Putamen (tissue), 1 donor: ENCODE data around the gene HS3ST4.

Experiments
- DNase-seq: peaks from one replicate; pipeline ENCODE4 v3.0.0-alpha.2; 2016; ENCODE audit warnings: low spot score

HS3ST4 gene

GRCh38 chr16:25895380-25895779 lies 203.6 kb downstream of the HS3ST4 start:
- DNase-seq = no peak

DNA sequence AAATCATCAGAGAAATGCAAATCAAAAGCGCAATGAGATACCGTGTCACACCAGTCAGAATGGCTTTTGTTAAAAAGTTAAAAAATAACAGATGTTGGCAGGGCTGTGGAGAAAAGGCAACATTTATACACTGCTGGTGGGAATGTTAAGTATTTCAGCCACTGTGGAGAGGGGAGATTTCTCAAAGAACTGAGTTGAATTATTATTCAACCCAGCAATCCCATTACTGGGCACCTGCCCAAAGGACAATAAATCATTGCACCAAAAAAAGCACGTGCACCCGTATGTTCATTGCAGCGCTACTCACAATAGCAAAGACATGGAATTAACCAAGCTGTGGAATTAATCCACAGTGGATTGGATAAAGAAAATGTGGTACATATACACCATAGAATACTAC lies 204.7 kb downstream of the HS3ST4 start:
- no peak for DNase-seq

DNA sequence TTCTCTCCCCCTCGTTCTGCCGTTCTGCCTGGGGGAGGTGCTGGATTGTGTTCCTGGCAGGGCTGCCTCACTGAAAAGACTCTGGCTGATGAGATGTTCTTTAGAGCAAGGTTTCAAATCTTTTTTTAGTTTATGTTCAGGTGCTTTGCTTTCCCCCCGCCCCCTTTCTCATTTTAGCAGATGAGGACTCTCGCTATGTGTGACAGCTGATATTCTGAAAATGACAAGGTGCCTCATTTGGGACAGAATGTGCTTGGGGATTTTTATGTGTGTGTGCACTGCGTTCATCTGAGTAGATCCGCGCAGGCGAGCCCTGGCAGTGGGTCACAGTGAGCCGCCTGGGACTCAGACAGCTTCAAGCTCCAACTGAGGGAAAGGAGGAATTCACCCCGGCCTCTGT lies 205.9 kb downstream of the HS3ST4 start:
- peak; percentile 70 for DNase-seq

GRCh38 chr16:25905810-25906209 lies 214.1 kb downstream of the HS3ST4 start:
- no peak for DNase-seq

DNA sequence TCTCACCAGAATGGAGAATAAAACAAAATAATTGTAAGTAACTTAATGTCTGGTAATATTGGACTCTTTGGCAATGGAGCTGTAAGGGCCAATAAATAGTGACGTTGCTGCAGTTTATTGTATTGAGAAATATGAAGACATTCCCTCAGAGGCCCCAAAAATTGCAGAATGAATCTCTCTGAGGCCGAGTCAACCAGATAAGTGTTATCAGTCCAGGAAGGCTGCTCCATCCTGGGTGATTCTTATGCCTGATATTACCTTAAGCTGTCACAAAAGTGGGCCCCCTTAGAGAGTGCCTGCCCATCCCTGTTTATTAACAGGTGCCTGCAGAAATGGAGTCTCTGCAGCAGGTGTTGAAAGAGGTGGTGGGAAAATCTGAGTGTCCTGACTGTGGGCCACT lies 219.2 kb downstream of the HS3ST4 start:
- no peak for DNase-seq

DNA sequence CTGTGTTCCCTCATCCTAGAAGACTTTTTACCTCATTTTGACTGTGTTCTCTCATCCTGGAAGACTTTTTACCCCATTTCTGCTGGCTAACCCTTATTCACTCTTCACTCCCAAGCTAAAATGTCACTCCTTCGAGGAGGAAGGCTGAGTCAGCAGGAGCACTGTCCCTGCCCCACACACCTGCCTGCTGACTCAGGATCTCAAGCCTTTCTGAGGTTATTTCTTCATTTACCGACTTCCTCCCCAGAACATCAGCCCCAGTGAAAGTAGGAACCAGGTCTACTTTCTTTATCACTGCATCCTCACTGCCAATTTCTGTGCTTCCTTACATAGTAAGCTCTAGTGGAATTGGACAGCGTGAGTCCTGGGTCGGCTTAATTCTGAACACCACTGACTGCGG lies 220.6 kb downstream of the HS3ST4 start:
- no peak for DNase-seq

DNA sequence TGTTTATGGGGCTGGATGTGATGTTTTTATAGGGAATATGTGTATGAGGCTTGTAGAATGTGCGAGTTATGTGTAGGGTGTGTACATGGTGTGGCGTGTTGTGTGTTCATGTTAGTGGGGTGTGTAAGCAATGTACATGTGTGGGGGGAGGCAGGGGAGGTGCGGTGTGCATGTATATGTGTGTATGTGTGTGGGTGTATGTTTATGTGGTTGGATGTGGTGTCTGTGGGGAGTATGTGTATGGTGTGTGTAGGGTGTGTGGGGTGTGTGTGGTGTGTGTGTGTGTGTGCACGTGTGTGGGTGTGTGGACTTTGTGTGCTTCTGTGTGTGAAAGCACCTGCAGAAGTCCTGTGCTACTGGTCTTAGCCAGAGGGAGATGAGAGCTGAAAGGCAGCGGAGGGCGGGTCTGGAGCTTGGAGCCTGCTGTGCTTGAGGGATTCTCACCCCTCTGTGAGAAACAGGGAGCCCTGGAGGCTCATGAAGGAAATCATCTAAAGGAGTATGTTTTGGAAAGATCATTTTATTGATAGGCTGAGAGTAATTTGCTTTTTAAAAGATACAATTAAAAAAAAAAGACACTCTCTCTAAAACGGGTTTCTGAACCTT lies 222.7 kb downstream of the HS3ST4 start:
- DNase-seq = no peak

DNA sequence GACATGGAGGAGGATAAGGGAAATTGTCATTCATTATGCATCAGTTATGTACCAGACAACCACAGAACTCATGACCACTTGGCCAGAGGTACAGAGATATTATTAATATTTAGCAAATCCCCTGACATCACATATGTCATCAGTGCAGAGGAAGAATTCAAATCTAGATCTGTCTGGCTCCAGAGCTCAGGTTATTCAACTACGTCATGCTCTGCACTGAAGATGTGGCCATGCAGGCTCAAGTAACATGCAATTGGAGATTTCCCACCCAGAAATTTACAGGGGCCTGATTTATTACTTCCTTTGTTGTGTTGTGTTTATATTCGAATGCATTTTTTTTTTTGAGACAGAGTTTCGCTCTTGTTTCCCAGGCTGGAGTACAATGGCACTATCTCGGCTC lies 224.3 kb downstream of the HS3ST4 start:
- no peak for DNase-seq

DNA sequence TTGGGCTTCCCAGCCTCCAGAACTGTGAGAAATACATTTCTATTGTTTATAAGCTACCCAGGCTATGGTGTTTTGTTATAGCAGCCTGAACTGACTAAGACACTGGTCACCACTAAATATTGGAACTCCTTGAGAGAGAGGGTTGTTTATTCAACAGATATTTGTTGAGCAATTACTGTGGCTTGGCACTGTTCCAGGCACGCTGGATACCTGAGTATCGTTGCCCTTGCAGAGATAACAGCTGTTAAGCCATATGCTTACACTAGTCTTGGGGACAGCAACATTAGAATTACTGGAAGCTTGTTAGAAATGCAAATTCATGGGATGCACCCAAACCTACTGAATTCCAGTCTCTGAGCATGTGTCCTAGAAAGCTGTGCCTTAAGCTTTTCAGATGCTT lies 230.7 kb downstream of the HS3ST4 start:
- no peak for DNase-seq

DNA sequence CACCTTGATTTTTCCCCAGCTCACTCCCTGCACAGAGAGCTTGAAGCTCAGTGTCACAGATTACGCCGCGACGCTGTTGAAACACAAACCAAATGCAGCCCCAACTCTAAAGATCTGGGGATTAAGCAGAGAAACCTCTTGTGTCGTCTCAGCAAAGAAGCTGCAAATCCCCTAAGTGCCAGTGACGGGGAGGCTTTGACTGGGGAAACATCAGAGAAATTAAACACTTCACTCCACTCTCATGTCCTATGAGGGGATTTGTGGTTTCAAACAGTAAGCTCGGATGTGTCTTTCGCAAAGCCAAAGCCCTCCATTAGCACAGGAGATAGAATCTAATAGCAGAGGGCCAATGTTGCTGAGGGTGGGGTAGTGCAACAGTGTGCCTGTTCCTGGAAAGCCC lies 233.7 kb downstream of the HS3ST4 start:
- DNase-seq = no peak

- no peak for DNase-seq
These were observed 239.8 kb downstream of the HS3ST4 start for GRCh38 chr16:25931473-25932035.

GRCh38 chr16:25941800-25942499 lies 250.2 kb downstream of the HS3ST4 start:
- no peak for DNase-seq

GRCh38 chr16:25950586-25951281 lies 259.0 kb downstream of the HS3ST4 start:
- no peak for DNase-seq

- DNase-seq = no peak
These were observed 260.2 kb downstream of the HS3ST4 start for GRCh38 chr16:25951999-25952398.

GRCh38 chr16:25952983-25953382 lies 261.2 kb downstream of the HS3ST4 start:
- no peak for DNase-seq

GRCh38 chr16:25957707-25958106 lies 265.9 kb downstream of the HS3ST4 start:
- no peak for DNase-seq

GRCh38 chr16:25959221-25959620 lies 267.5 kb downstream of the HS3ST4 start:
- no peak for DNase-seq

DNA sequence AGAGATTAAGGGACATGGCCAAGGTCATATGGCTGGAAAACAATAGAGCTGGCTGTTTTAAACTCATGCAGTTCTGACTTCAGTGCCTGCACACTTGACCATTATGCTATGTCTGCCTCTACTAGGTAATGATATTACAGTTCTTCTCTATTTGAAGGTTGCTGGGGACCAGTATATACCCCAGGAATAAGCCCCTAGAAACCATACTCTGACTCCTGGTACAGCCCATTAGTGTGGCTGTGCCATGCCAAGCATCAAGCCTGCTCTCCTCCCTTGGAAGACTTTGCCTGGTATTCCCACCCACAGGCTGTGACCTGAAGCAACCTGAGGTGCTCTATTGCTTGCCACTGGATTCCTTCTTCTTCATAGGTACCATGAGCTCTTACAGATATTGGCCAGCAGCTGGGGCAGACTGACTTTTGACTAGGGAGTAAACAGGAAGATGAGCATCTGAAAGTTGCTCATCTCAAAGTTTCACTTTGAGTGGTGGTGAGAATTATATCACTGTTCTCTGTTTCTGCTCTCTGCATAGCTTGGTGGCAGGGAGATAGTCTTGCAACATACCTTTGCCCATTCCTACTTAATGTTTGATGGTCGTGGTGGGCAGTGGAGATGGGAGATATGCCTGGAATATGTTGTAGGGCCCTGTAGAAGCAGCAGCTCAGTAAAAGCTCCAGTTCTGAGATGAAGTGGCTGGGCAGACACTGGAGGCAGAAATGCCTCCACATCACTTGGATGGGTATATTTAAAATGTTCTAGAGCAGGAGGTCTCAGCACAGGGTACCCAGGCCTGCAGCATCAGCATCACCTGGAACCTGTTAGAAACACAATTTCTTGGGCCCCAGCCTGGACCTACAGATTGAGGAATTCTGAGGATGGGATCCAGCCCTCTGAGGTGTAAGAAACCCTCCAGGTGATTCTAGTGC lies 274.7 kb downstream of the HS3ST4 start:
- DNase-seq = no peak

DNA sequence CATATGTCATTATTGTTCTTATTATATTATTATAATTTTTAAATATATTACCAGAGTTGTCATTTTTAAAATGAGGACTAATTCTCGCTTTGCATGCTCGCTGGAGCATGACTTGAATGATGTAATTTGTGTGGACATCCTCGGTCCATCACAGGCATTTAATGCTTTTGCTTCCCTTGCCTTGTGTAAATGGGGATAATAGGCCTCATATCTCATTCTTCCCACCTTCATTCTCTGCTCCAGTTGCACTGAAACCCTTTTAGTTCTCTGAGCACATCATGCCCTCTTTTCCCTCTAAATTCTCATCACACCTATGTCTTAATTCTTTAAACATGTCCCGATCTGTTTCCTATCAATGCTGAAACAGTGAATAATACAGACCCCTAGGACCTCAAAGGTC lies 285.4 kb downstream of the HS3ST4 start:
- no peak for DNase-seq

- no peak for DNase-seq
These were observed 286.5 kb downstream of the HS3ST4 start for GRCh38 chr16:25978218-25978617.

DNA sequence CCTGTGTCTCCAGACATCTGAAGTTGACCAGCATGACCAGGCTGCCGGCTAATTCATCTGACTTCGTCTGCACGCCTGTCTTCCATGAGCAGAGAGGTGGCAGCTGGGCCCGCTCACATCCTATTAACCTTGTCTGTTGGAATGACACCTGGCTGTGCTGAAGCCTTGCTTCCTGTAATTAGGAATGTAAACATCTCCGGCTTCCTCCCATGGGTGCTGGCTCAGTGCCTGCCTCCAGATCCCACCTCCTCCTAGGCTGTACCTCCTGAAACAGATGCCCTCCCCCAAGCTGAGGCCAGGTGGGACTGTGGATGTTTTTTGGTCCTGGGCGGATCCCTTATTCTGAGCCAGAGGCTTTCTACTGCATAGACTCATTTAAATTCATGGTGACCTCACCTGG lies 296.3 kb downstream of the HS3ST4 start:
- no peak for DNase-seq

GRCh38 chr16:25988882-25989281 lies 297.1 kb downstream of the HS3ST4 start:
- no peak for DNase-seq
